ENCODE results near the gene TPH2. TPM values are rescaled to one million over a fixed set of nuclear protein-coding genes. Genes with fewer than 3 reads are reported as not detected.

Gene TPH2
- total RNA-seq, 4 donors from 2014 or later, result not detected

DNA sequence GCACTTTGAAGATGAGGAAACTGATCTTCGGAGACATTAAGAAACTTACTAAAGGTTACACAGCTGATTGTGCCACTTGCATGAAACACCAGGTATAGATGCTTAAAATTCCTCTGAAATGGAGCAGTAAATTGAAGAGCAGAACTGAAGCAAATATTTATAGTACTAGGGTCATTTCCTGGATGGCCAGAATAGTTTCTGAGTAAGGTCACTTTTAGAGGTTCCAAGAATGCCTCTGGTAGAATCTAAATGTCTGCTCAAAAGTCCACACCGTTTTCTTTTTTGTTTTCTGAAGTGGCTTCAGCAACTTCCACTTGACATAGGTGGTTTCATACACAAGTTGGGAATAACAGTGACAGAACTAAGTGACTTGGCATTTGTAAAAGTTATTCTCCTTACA is 19.4 kb downstream of the TPH2 start:
- DNase-seq (ENCODE audit: low spot score) (no peak), ATAC-seq (ENCODE audit: low FRiP score) (no peak)
- TF ChIP-seq, protein P1, sequence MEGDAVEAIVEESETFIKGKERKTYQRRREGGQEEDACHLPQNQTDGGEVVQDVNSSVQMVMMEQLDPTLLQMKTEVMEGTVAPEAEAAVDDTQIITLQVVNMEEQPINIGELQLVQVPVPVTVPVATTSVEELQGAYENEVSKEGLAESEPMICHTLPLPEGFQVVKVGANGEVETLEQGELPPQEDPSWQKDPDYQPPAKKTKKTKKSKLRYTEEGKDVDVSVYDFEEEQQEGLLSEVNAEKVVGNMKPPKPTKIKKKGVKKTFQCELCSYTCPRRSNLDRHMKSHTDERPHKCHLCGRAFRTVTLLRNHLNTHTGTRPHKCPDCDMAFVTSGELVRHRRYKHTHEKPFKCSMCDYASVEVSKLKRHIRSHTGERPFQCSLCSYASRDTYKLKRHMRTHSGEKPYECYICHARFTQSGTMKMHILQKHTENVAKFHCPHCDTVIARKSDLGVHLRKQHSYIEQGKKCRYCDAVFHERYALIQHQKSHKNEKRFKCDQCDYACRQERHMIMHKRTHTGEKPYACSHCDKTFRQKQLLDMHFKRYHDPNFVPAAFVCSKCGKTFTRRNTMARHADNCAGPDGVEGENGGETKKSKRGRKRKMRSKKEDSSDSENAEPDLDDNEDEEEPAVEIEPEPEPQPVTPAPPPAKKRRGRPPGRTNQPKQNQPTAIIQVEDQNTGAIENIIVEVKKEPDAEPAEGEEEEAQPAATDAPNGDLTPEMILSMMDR (IDR thresholded peaks at IDR 0.05), result no peak

DNA sequence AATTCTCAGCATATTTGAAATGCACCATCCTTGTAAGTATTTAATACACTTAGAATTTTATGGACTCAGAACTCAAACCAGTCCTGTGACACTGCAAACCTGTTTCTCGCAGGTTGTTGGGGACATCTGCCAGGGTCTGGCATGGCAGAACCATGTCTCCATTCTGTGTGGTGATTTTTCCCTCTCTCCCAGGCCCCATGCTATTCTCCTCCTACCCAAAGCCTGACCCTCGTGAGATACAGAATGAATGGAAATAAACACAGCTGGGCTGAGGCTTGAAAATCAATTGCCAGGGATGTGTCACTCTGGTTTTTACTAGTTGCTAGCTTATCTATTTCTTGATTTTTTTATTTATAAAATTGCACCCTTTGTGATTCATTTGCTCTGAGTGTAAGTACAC is 19.8 kb downstream of the TPH2 start:
- DNase-seq (ENCODE audit: low spot score) (no peak), ATAC-seq (ENCODE audit: low FRiP score) (no peak)
- TF ChIP-seq, protein P1 (IDR thresholded peaks at IDR 0.05), result no peak

DNA sequence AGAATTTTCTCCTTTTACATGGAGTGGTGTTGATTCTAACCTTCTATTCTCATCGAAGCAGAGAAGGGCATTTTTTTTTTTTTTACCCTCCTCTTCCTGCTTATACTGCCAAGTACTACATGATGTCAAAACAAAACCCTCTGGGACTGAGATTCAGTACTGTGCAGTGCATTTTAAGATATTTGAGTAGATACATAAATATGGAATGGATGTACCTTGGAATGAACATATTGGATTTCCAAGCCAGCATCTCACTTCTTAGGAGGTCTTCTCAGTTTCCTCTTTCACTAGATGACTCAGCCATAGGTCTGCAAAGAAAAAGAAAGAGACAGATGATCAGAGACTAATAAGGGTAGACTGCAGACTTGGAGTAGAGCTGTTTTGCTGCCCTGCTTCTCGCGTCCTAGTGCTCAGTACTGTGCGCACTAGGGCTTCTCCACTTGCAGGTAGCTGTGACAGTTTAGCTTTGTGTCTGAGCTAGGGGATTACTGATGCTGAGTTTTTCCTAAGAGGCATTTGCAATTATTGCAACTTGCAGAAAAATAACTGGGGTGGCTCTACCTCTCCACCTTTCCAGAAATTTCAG is 20.4 kb downstream of the TPH2 start:
- ATAC-seq (ENCODE audit: low FRiP score) (no peak), DNase-seq (ENCODE audit: low spot score) (no peak)
- TF ChIP-seq, protein P1 (IDR thresholded peaks at IDR 0.05), result no peak

DNA sequence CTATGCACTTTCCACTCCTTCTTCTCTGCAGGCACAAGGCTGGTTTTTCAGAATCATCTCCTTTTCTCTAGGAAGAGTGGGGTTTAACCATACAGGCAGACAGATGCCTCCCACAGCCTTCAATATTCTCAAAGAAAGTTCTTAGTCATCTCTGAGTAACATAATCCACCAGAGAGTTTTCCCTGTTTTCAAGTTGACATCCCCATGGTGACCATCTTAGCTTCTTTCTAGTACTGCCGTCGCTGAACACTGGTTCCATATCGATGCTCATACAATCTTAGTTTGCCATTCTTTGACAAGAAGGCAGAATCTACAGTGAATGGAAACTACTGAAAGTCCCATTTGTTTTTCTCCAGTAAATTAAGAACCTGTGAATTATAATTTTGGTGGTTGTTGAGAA is 28.6 kb downstream of the TPH2 start:
- ATAC-seq (ENCODE audit: low FRiP score), result no peak
- TF ChIP-seq, protein P1 (IDR thresholded peaks at IDR 0.05), result no peak
- DNase-seq (ENCODE audit: low spot score), result no peak

DNA sequence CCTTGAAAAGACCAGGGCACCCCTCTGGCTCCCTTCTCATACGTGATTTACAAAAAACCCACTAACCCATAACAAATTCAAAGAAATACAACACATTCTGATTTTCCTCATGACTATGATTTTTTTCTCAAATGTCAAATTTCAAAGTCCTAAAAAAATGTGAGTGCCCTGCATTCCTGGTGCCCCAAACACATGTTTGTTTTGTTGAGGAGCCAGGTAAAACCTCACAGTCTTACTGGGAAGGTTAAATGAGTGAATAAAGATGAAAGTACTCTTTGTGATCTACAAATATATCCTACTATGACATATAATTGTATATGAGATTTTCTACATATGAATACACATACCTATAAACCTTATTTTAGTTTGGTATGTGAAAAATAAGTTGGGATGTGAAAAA is 30.7 kb downstream of the TPH2 start:
- TF ChIP-seq, protein P1 (IDR thresholded peaks at IDR 0.05), result no peak
- DNase-seq (ENCODE audit: low spot score), result no peak
- no peak for ATAC-seq (ENCODE audit: low FRiP score)

DNA sequence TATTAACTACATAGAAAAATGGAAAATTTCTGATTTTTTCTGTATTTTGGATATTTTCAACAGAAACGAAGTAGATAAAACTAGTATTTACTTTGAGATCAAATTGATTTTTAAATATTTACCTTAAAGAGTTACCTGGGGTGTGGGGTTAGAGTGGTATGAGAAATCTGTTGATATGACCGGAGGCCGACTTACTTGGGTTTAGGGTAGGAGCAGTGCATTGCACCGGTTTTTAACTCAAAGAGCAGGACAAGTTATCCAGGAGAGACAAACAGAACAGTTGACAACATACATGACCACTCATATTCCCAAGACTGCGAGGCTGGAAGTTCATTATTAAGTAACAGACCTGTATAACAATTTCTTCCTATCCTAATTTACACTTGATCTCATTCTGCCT is 31.4 kb downstream of the TPH2 start:
- DNase-seq (ENCODE audit: low spot score) (no peak), ATAC-seq (ENCODE audit: low FRiP score) (no peak)
- TF ChIP-seq, protein P1 (IDR thresholded peaks at IDR 0.05), result no peak

DNA sequence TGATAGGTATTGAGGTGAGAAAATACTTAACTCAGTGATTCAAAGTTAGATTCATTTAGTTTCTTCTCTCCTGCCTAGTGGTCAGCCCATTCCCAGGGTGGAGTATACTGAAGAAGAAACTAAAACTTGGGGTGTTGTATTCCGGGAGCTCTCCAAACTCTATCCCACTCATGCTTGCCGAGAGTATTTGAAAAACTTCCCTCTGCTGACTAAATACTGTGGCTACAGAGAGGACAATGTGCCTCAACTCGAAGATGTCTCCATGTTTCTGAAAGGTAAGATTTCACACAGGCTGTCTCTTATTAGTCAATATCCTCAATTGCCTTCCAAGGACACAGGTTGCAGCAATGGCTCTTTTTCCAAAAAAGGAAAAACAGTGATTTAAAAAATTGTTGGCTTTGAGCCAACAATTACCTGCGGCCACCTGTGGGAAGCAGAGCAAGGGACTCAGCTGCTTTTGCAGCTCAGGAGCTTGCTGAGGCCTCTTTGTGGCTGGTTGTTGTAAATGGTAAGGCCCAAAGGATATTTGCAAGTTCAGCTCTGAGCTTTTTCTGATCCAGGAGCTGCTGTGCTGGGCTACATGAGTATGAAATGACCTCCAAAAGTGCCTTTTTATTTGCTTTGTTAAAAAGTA is 33.9 kb downstream of the TPH2 start:
- TF ChIP-seq, protein P1 (IDR thresholded peaks at IDR 0.05), result no peak
- DNase-seq (ENCODE audit: low spot score) (no peak), ATAC-seq (ENCODE audit: low FRiP score) (no peak)
